WTC11 (cell line): Measurements from ENCODE around the gene PRR14L. TPM values are rescaled to one million over a fixed set of nuclear protein-coding genes. Genes with fewer than 3 reads are reported as not detected.
A peak's percentile ranks its signal among the peaks of the same experiment; 100 is the strongest.

ENCODE experiments used
- ATAC-seq: fragments of 200-7000 bp; cut with Tn5 transposase; 2 replicates; pipeline ENCODE4 v1.10.0; 2021; ENCODE audit warnings: mild to moderate bottlenecking, moderate library complexity
- CTCF ChIA-PET: fragments of 300-600 bp; sonication (Branson Sonifier 250); formaldehyde crosslinking; loops from one replicate; lab custom pipeline; 2021; ENCODE audit warnings: antibody characterized with exemption; lab: Charles Lee
- POLR2A ChIA-PET: fragments of 350-600 bp; sonication (Branson Sonifier 250); formaldehyde crosslinking; loops from one replicate; lab custom pipeline; 2021; ENCODE audit warnings: antibody characterized with exemption; lab: Charles Lee
- DNase-seq: peaks from one replicate; pipeline ENCODE4 v3.0.0; 2021; ENCODE audit warnings: low spot score
- H3K27ac Mint-ChIP-seq: 2 replicates; pipeline ENCODE4 v1.8.0; 2021; ENCODE audit warnings: mixed read lengths
- H3K27me3 Mint-ChIP-seq: 2 replicates; pipeline ENCODE4 v1.8.0; 2021; ENCODE audit warnings: low read depth, mild to moderate bottlenecking, moderate library complexity, mixed read lengths
- H3K36me3 Mint-ChIP-seq: 2 replicates; pipeline ENCODE4 v1.8.0; 2021; ENCODE audit warnings: mixed read lengths
- H3K4me1 Mint-ChIP-seq: 2 replicates; pipeline ENCODE4 v1.8.0; 2022; ENCODE audit warnings: mixed read lengths
- H3K4me3 Mint-ChIP-seq: 2 replicates; pipeline ENCODE4 v1.8.0; 2021; ENCODE audit warnings: mild to moderate bottlenecking, moderate library complexity, mixed read lengths
- H3K9me3 Mint-ChIP-seq: 2 replicates; pipeline ENCODE4 v1.8.0; 2021; ENCODE audit warnings: mixed read lengths
- E2F5 ChIP-seq: sonication (generic); formaldehyde crosslinking; IDR thresholded peaks from 2 replicates; pipeline ENCODE4 v1.8.1; 2022; ENCODE audit warnings: mild to moderate bottlenecking, moderate library complexity, missing genetic modification reagents
- FOXK1 ChIP-seq: sonication (generic); formaldehyde crosslinking; IDR thresholded peaks from 2 replicates; pipeline ENCODE4 v1.8.0; 2022; ENCODE audit warnings: mild to moderate bottlenecking, moderate library complexity, missing genetic modification reagents
- GABPB1 ChIP-seq: sonication (generic); formaldehyde crosslinking; IDR thresholded peaks from 2 replicates; pipeline ENCODE4 v1.8.1; 2023; ENCODE audit warnings: mild to moderate bottlenecking, missing genetic modification reagents
- IRF1 ChIP-seq: sonication (generic); formaldehyde crosslinking; IDR thresholded peaks from 2 replicates; pipeline ENCODE4 v1.8.0; 2023; ENCODE audit warnings: missing genetic modification reagents
- IRF2 ChIP-seq: sonication (generic); formaldehyde crosslinking; IDR thresholded peaks from 2 replicates; pipeline ENCODE4 v1.8.0; 2022; ENCODE audit warnings: low read depth, missing genetic modification reagents, borderline replicate concordance
- JAZF1 ChIP-seq: fragments of 250-450 bp; sonication (Bioruptor Pico); IDR thresholded peaks from 2 replicates; pipeline ENCODE4 v1.9.0; 2021; ENCODE audit warnings: moderate library complexity, mild to moderate bottlenecking, inconsistent platforms
- KAT7 ChIP-seq: sonication (generic); formaldehyde crosslinking; IDR thresholded peaks from 2 replicates; pipeline ENCODE4 v1.8.1; 2023; ENCODE audit warnings: missing genetic modification reagents, mild to moderate bottlenecking, borderline replicate concordance
- SP1 ChIP-seq: sonication (generic); formaldehyde crosslinking; conservative IDR thresholded peaks from 2 replicates; pipeline ENCODE4 v1.8.1; 2022; ENCODE audit warnings: missing genetic modification reagents
- TEAD4 ChIP-seq: sonication (generic); formaldehyde crosslinking; IDR thresholded peaks from 2 replicates; pipeline ENCODE4 v1.8.0; 2022; ENCODE audit warnings: mild to moderate bottlenecking, missing genetic modification reagents
- ZNF219 ChIP-seq: sonication (generic); formaldehyde crosslinking; IDR thresholded peaks from 2 replicates; pipeline ENCODE4 v1.8.0; 2023; ENCODE audit warnings: missing genetic modification reagents, mild to moderate bottlenecking, borderline replicate concordance
- ZNF232 ChIP-seq: sonication (generic); formaldehyde crosslinking; IDR thresholded peaks from 2 replicates; pipeline ENCODE4 v1.8.0; 2022; ENCODE audit warnings: mild to moderate bottlenecking, missing genetic modification reagents
- ZNF263 ChIP-seq: sonication (generic); formaldehyde crosslinking; IDR thresholded peaks from 2 replicates; pipeline ENCODE4 v1.8.1; 2022; ENCODE audit warnings: low read depth, mild to moderate bottlenecking, moderate library complexity, missing genetic modification reagents
- ZNF416 ChIP-seq: fragments of 250-450 bp; sonication (Bioruptor Pico); IDR thresholded peaks from 2 replicates; pipeline ENCODE4 v1.9.0; 2021; ENCODE audit warnings: mild to moderate bottlenecking, inconsistent platforms
- ZNF423 ChIP-seq: fragments of 250-450 bp; sonication (Bioruptor Pico); IDR thresholded peaks from 2 replicates; pipeline ENCODE4 v2.1.2; 2022; ENCODE audit warnings: mild to moderate bottlenecking, moderate library complexity
- total RNA-seq: library from RNA; stranded (reverse); gene quantifications from 3 replicates; pipeline ENCODE4 v1.2.3, GENCODE V29; 2021
- TF ChIP-seq, protein P1 (sequence below): sonication (generic); formaldehyde crosslinking; IDR thresholded peaks from 2 replicates; pipeline ENCODE4 v1.8.0; 2023; ENCODE audit warnings: missing genetic modification reagents, mild to moderate bottlenecking, borderline replicate concordance
- TF ChIP-seq, protein P2 (sequence below): sonication (generic); formaldehyde crosslinking; IDR thresholded peaks from 2 replicates; pipeline ENCODE4 v1.8.1; 2023; ENCODE audit warnings: mild to moderate bottlenecking, missing genetic modification reagents
- TF ChIP-seq, protein P3 (sequence below): sonication (generic); formaldehyde crosslinking; IDR thresholded peaks from 2 replicates; pipeline ENCODE4 v1.8.0; 2022; ENCODE audit warnings: mild to moderate bottlenecking, missing genetic modification reagents
- TF ChIP-seq, protein P4 (sequence below): sonication (generic); formaldehyde crosslinking; IDR thresholded peaks from 2 replicates; pipeline ENCODE4 v1.8.0; 2022; ENCODE audit warnings: mild to moderate bottlenecking, missing genetic modification reagents
- TF ChIP-seq, protein P5 (sequence below): sonication (generic); formaldehyde crosslinking; IDR thresholded peaks from 2 replicates; pipeline ENCODE4 v1.8.0; 2022; ENCODE audit warnings: mild to moderate bottlenecking, missing genetic modification reagents

PRR14L gene
- total RNA-seq, 1 experiment from 2014 or later: 90.1 TPM

GRCh38 chr22:31631436-31631835 lies 118.5 kb downstream of the PRR14L start:
- TF ChIP-seq ZNF263: no peak
- no peak for TF ChIP-seq ZNF416 (CRISPR knock-in tag)
- TF ChIP-seq, protein P1, sequence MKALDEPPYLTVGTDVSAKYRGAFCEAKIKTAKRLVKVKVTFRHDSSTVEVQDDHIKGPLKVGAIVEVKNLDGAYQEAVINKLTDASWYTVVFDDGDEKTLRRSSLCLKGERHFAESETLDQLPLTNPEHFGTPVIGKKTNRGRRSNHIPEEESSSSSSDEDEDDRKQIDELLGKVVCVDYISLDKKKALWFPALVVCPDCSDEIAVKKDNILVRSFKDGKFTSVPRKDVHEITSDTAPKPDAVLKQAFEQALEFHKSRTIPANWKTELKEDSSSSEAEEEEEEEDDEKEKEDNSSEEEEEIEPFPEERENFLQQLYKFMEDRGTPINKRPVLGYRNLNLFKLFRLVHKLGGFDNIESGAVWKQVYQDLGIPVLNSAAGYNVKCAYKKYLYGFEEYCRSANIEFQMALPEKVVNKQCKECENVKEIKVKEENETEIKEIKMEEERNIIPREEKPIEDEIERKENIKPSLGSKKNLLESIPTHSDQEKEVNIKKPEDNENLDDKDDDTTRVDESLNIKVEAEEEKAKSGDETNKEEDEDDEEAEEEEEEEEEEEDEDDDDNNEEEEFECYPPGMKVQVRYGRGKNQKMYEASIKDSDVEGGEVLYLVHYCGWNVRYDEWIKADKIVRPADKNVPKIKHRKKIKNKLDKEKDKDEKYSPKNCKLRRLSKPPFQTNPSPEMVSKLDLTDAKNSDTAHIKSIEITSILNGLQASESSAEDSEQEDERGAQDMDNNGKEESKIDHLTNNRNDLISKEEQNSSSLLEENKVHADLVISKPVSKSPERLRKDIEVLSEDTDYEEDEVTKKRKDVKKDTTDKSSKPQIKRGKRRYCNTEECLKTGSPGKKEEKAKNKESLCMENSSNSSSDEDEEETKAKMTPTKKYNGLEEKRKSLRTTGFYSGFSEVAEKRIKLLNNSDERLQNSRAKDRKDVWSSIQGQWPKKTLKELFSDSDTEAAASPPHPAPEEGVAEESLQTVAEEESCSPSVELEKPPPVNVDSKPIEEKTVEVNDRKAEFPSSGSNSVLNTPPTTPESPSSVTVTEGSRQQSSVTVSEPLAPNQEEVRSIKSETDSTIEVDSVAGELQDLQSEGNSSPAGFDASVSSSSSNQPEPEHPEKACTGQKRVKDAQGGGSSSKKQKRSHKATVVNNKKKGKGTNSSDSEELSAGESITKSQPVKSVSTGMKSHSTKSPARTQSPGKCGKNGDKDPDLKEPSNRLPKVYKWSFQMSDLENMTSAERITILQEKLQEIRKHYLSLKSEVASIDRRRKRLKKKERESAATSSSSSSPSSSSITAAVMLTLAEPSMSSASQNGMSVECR (CRISPR knock-in tag): no peak
- TF ChIP-seq, protein P2, sequence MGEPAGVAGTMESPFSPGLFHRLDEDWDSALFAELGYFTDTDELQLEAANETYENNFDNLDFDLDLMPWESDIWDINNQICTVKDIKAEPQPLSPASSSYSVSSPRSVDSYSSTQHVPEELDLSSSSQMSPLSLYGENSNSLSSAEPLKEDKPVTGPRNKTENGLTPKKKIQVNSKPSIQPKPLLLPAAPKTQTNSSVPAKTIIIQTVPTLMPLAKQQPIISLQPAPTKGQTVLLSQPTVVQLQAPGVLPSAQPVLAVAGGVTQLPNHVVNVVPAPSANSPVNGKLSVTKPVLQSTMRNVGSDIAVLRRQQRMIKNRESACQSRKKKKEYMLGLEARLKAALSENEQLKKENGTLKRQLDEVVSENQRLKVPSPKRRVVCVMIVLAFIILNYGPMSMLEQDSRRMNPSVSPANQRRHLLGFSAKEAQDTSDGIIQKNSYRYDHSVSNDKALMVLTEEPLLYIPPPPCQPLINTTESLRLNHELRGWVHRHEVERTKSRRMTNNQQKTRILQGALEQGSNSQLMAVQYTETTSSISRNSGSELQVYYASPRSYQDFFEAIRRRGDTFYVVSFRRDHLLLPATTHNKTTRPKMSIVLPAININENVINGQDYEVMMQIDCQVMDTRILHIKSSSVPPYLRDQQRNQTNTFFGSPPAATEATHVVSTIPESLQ: no peak
- TF ChIP-seq GABPB1 (CRISPR knock-in tag): no peak
- no peak for TF ChIP-seq JAZF1 (CRISPR knock-in tag)
- no peak for TF ChIP-seq E2F5
- TF ChIP-seq ZNF219: no peak
- TF ChIP-seq, protein P3, sequence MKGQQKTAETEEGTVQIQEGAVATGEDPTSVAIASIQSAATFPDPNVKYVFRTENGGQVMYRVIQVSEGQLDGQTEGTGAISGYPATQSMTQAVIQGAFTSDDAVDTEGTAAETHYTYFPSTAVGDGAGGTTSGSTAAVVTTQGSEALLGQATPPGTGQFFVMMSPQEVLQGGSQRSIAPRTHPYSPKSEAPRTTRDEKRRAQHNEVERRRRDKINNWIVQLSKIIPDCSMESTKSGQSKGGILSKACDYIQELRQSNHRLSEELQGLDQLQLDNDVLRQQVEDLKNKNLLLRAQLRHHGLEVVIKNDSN (CRISPR knock-in tag): no peak
- TF ChIP-seq ZNF423 (CRISPR knock-in tag): no peak
- TF ChIP-seq SP1 (CRISPR knock-in tag): no peak
- TF ChIP-seq, protein P4, sequence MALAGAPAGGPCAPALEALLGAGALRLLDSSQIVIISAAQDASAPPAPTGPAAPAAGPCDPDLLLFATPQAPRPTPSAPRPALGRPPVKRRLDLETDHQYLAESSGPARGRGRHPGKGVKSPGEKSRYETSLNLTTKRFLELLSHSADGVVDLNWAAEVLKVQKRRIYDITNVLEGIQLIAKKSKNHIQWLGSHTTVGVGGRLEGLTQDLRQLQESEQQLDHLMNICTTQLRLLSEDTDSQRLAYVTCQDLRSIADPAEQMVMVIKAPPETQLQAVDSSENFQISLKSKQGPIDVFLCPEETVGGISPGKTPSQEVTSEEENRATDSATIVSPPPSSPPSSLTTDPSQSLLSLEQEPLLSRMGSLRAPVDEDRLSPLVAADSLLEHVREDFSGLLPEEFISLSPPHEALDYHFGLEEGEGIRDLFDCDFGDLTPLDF (CRISPR knock-in tag): no peak
- TF ChIP-seq, protein P5, sequence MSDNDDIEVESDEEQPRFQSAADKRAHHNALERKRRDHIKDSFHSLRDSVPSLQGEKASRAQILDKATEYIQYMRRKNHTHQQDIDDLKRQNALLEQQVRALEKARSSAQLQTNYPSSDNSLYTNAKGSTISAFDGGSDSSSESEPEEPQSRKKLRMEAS: no peak
- TF ChIP-seq FOXK1 (CRISPR knock-in tag): no peak
- TF ChIP-seq ZNF232 (CRISPR knock-in tag): no peak
- TF ChIP-seq KAT7 (CRISPR knock-in tag): no peak
- TF ChIP-seq IRF1 (CRISPR knock-in tag): no peak
- TF ChIP-seq IRF2 (CRISPR knock-in tag): no peak
- TF ChIP-seq TEAD4 (CRISPR knock-in tag): no peak
- peak overlapping the region; percentile 68 for H3K27ac Mint-ChIP-seq

More at GRCh38 chr22:31631436-31631835, 118.5 kb downstream of the PRR14L start:
- H3K4me3 Mint-ChIP-seq: peak overlapping the region; percentile 85
- ATAC-seq (no peak), DNase-seq (no peak)
- H3K36me3 Mint-ChIP-seq: no peaks in the 10 kb centered on the region
- CTCF ChIA-PET: interaction anchor here (0.9 to 2.5 kb wide), 9 partner anchors 8 to 339 kb away, joined by 3 to 19 read pairs (median 7); partner anchors contain the start of gene PISD
- H3K27me3 Mint-ChIP-seq: no peaks in the 10 kb centered on the region
- POLR2A ChIA-PET: interaction anchor here (0.6 to 2.0 kb wide), 3 partner anchors 31 to 285 kb away, joined by 3 to 8 read pairs (median 4); partner anchors contain the start of genes PATZ1 and PISD
- H3K9me3 Mint-ChIP-seq: no peaks in the 10 kb centered on the region
- peaks cover 27% of the 10 kb centered on the region for H3K4me1 Mint-ChIP-seq

Other genes with a start within 250 kb of the PRR14L start
- gene PISD, start 87.9 kb downstream of the PRR14L start, total RNA-seq: 49.4 to 55.7 TPM (median 50.3 TPM) in 3 replicates
- gene DEPDC5, start 3.9 kb upstream of the PRR14L start, total RNA-seq: 26.4 to 40.5 TPM (median 33.4 TPM) in 3 replicates
- 190 to 205 TPM (median 203 TPM) in 3 replicates for gene YWHAH, start 194.4 kb upstream of the PRR14L start, total RNA-seq